HCT116 (cell line): ENCODE data around the gene XAF1. TPM values are rescaled to one million over a fixed set of nuclear protein-coding genes. Genes with fewer than 3 reads are reported as not detected.
A peak's percentile ranks its signal among the peaks of the same experiment; 100 is the strongest.

Experiments
- ATAC-seq: fragments of 200-7000 bp; cut with Tn5 transposase; 2 replicates; pipeline ENCODE4 v1.9.1; 2020; ENCODE audit warnings: mild to moderate bottlenecking, moderate library complexity
- BruUV-seq: library from RNA; stranded (reverse); fragments of 400-500 nt; replicated peaks from 2 replicates; lab custom pipeline; 2021; lab: Mats Ljungman, UMichigan
- CTCF ChIA-PET: fragments of 300-600 bp; sonication (Branson Sonifier 250); formaldehyde crosslinking; loops from one replicate; lab custom pipeline; 2021; ENCODE audit warnings: antibody characterized with exemption; lab: Charles Lee
- POLR2A ChIA-PET: fragments of 300-600, 350-600 bp; sonication (Branson Sonifier 250); formaldehyde crosslinking; loops from one replicate; lab custom pipeline; 2021; ENCODE audit warnings: antibody characterized with exemption; lab: Charles Lee
- RAD21 ChIA-PET, 2 experiments: fragments of 300-600 bp; sonication (Branson Sonifier 250); formaldehyde crosslinking; loops; one replicate each; lab custom pipeline; 2023; ENCODE audit warnings: low total read pairs in 2 of 2; ENCODE audit not compliant: uncharacterized antibody in 2 of 2, unreplicated experiment in 2 of 2, low non-redundant PET in 1 of 2; lab: Charles Lee
- DNase-seq: peaks from one replicate; pipeline ENCODE4 v3.0.0-alpha.2; 2010; ENCODE audit warnings: low read depth, low spot score
- H2AFZ ChIP-seq: fragments of 200-600 bp; shearing (Covaris generic), sonication (generic); 2 replicates; pipeline ENCODE4 v1.6.1; 2017; ENCODE audit warnings: low read depth, mixed run types, mixed read lengths, antibody characterized with exemption, low read length; ENCODE audit not compliant: poor library complexity, severe bottlenecking
- H3K27ac ChIP-seq: 2 replicates; pipeline ENCODE4 v1.5.1; 2012; ENCODE audit warnings: low read depth, low read length
- H3K27me3 ChIP-seq: fragments of 200-600 bp; sonication (generic); 2 replicates; pipeline ENCODE4 v1.6.1; 2016; ENCODE audit warnings: mixed run types, low read length, mixed read lengths; ENCODE audit not compliant: insufficient read depth
- H3K36me3 ChIP-seq, 2 experiments: fragments of 200-500 bp in 1 of 2; fragments of 200-600 bp in 1 of 2; sonication (Bioruptor generic) in 1 of 2; sonication (generic) in 1 of 2; 2 replicates each; pipeline versions ENCODE4 v1.5.1 to v1.6.1; 2014 to 2016; ENCODE audit warnings: low read length in 2 of 2, inconsistent platforms in 1 of 2, mixed read lengths in 1 of 2, mixed run types in 1 of 2; ENCODE audit not compliant: insufficient read depth in 2 of 2, control insufficient read depth in 1 of 2
- H3K4me1 ChIP-seq, 2 experiments: fragments of 200-600 bp in 1 of 2; sonication (generic) in 1 of 2; 2 replicates each; pipeline versions ENCODE4 v1.5.1 to v1.6.1; 2012 to 2017; ENCODE audit warnings: low read length in 2 of 2, inconsistent platforms in 1 of 2, mild to moderate bottlenecking in 1 of 2, mixed read lengths in 1 of 2, mixed run types in 1 of 2, moderate library complexity in 1 of 2; ENCODE audit not compliant: insufficient read depth in 2 of 2, control insufficient read depth in 1 of 2
- H3K4me2 ChIP-seq: fragments of 200-600 bp; sonication (generic); 2 replicates; pipeline ENCODE4 v1.6.1; 2017; ENCODE audit warnings: mixed run types, low read length, mixed read lengths
- H3K4me3 ChIP-seq, 2 experiments: fragments of 200-600 bp in 1 of 2; sonication (generic) in 1 of 2; replicated peaks in 1 of 2; 2 replicates each; pipeline ENCODE4 v1.5.1; 2011 to 2016; ENCODE audit warnings: low read length in 2 of 2, control low read depth in 1 of 2, low read depth in 1 of 2, mild to moderate bottlenecking in 1 of 2, mixed read lengths in 1 of 2, mixed run types in 1 of 2
- H3K79me2 ChIP-seq: fragments of 200-600 bp; sonication (generic); 2 replicates; pipeline ENCODE4 v1.6.1; 2017; ENCODE audit warnings: mild to moderate bottlenecking, mixed run types, low read length, moderate library complexity, mixed read lengths; ENCODE audit not compliant: insufficient read depth
- H3K9ac ChIP-seq: fragments of 200-600 bp; sonication (generic); 2 replicates; pipeline ENCODE4 v1.6.1; 2016; ENCODE audit warnings: low read length, mixed read lengths
- H3K9me2 ChIP-seq: fragments of 200-600 bp; sonication (generic), shearing (Covaris generic); 2 replicates; pipeline ENCODE4 v1.6.1; 2017; ENCODE audit warnings: mixed run types, mild to moderate bottlenecking, moderate library complexity; ENCODE audit not compliant: insufficient read depth
- H3K9me3 ChIP-seq, 2 experiments: fragments of 200-500 bp in 1 of 2; fragments of 200-600 bp in 1 of 2; sonication (Bioruptor generic) in 1 of 2; sonication (generic) in 1 of 2; 2 replicates each; pipeline ENCODE4 v1.6.1; 2014 to 2017; ENCODE audit warnings: low read length in 2 of 2, mixed read lengths in 2 of 2, inconsistent platforms in 1 of 2, low read depth in 1 of 2, mild to moderate bottlenecking in 1 of 2, mixed run types in 1 of 2, moderate library complexity in 1 of 2; ENCODE audit not compliant: control insufficient read depth in 1 of 2, insufficient read depth in 1 of 2
- H4K20me1 ChIP-seq: fragments of 200-600 bp; sonication (generic), shearing (Covaris generic); 2 replicates; pipeline ENCODE4 v1.6.1; 2017; ENCODE audit warnings: mixed run types, mild to moderate bottlenecking, moderate library complexity; ENCODE audit not compliant: insufficient read depth
- CTCF ChIP-seq, 3 experiments: fragments of 200-600 bp in 1 of 3; sonication (generic) in 1 of 3; IDR thresholded peaks in 2 of 3; conservative IDR thresholded peaks in 1 of 3; 2 replicates each; pipeline ENCODE4 v1.5.1; 2012 to 2017; ENCODE audit warnings: low read depth in 2 of 3, low read length in 2 of 3, antibody characterized with exemption in 1 of 3, borderline replicate concordance in 1 of 3, control low read depth in 1 of 3, mild to moderate bottlenecking in 1 of 3, mixed read lengths in 1 of 3, mixed run types in 1 of 3, moderate library complexity in 1 of 3; ENCODE audit not compliant: insufficient read depth in 1 of 3
- FOSL1 ChIP-seq: IDR thresholded peaks from 2 replicates; pipeline ENCODE4 v1.6.1; 2012; ENCODE audit warnings: low read depth
- POLR2A ChIP-seq: IDR thresholded peaks from 2 replicates; pipeline ENCODE4 v1.7.0; 2011; ENCODE audit warnings: borderline replicate concordance; ENCODE audit not compliant: insufficient read depth, insufficient read length; ENCODE audit errors: extremely low read depth
- RAD21 ChIP-seq: IDR thresholded peaks from 2 replicates; pipeline ENCODE4 v1.6.1; 2012; ENCODE audit warnings: low read depth, mild to moderate bottlenecking
- intact Hi-C: fragments of 100-400 bp; cut with micrococcal nuclease; formaldehyde crosslinking; loops from 2 replicates; pipeline ENCODE4 v1.10.0; 2022
- total RNA-seq: library from RNA; stranded (reverse); gene quantifications from one replicate; pipeline ENCODE4 v1.2.1, GENCODE V29; 2021; ENCODE audit not compliant: unreplicated experiment

Gene XAF1
- total RNA-seq, 1 experiment from 2014 or later = 0.25 TPM

GRCh38 chr17:6748617-6749016 lies 7.2 kb upstream of the XAF1 start:
- RAD21 ChIA-PET = no interaction called here
- POLR2A ChIA-PET = no interaction called here
- ATAC-seq (no peak), DNase-seq (no peak)
- H3K27ac ChIP-seq = no peak overlapping the region
- no peaks in the 10 kb centered on the region for H4K20me1 ChIP-seq
- CTCF ChIA-PET = no interaction called here
- no peaks in the 10 kb centered on the region for H3K4me1 ChIP-seq
- no TSS peak for BruUV-seq
- no peaks in the 10 kb centered on the region for H3K79me2 ChIP-seq
- no peak for TF ChIP-seq FOSL1
- no peak overlapping the region for H3K4me3 ChIP-seq
- no peaks in the 10 kb centered on the region for H3K27me3 ChIP-seq
- H3K9me2 ChIP-seq = no peaks in the 10 kb centered on the region
- H3K4me2 ChIP-seq = no peak overlapping the region
- no peaks in the 10 kb centered on the region for H3K9me3 ChIP-seq
- H3K9ac ChIP-seq = no peak overlapping the region
- no peaks in the 10 kb centered on the region for H3K36me3 ChIP-seq
- H2AFZ ChIP-seq = no peak overlapping the region
- intact Hi-C loops = no loop called here

GRCh38 chr17:6749519-6749918 lies 6.3 kb upstream of the XAF1 start:
- DNase-seq = no peak
- POLR2A ChIA-PET = no interaction called here
- Histone ChIP-seq H3K27me3 (no peaks in the 10 kb centered on the region), H3K4me1 (no peaks in the 10 kb centered on the region), H3K79me2 (no peaks in the 10 kb centered on the region), H3K9ac (no peak overlapping the region), H3K36me3 (no peaks in the 10 kb centered on the region), H3K9me3 (no peaks in the 10 kb centered on the region), H3K4me3 (no peak overlapping the region), H3K27ac (no peak overlapping the region), H2AFZ (peak overlapping the region; percentile 7), H3K9me2 (no peaks in the 10 kb centered on the region), H4K20me1 (no peaks in the 10 kb centered on the region), H3K4me2 (no peak overlapping the region)
- intact Hi-C loops = no loop called here
- RAD21 ChIA-PET = interaction anchor here in 1 of 2 experiments (0.6 kb wide), 1 partner anchor 117 kb away, joined by 3 read pairs; no protein-coding TSS in a partner anchor
- TF ChIP-seq RAD21 = peak; percentile 45; the same call in 1 of the 2 replicates
- no peak for TF ChIP-seq POLR2A
- TF ChIP-seq CTCF (IDR thresholded peaks at IDR 0.05 in 2 of 3, conservative IDR thresholded peaks at IDR 0.05 in 1 of 3; ENCODE audit: borderline replicate concordance in 1 of 3, insufficient read depth in 1 of 3, low read depth in 2 of 3, low read length in 2 of 3) = peak in 1 of 3 experiments; percentile 33; a peak in 1 of 6 replicates
- ATAC-seq = 0 out of 2 replicates have a peak, but pooled peaks have one; percentile 20
- BruUV-seq = no TSS peak
- CTCF ChIA-PET = interaction anchor here (1.0 kb wide), 1 partner anchor 255 kb away, joined by 4 read pairs; no protein-coding TSS in a partner anchor
